WTC11 (cell line): Measurements from ENCODE around the gene SH3BP4. TPM values are rescaled to one million over a fixed set of nuclear protein-coding genes. Genes with fewer than 3 reads are reported as not detected.

Experiments used
- ATAC-seq: fragments of 200-7000 bp; cut with Tn5 transposase; 2 replicates; pipeline ENCODE4 v1.10.0; 2021; ENCODE audit warnings: mild to moderate bottlenecking, moderate library complexity
- Bru-seq: library from RNA; stranded (reverse); fragments of 400-500 nt; gene quantifications from one replicate; lab custom pipeline; 2021; lab: Mats Ljungman, UMichigan
- CTCF ChIA-PET: fragments of 300-600 bp; sonication (Branson Sonifier 250); formaldehyde crosslinking; loops from one replicate; lab custom pipeline; 2021; ENCODE audit warnings: antibody characterized with exemption; lab: Charles Lee
- POLR2A ChIA-PET: fragments of 350-600 bp; sonication (Branson Sonifier 250); formaldehyde crosslinking; loops from one replicate; lab custom pipeline; 2021; ENCODE audit warnings: antibody characterized with exemption; lab: Charles Lee
- DNase-seq: peaks from one replicate; pipeline ENCODE4 v3.0.0; 2021; ENCODE audit warnings: low spot score
- H3K27ac Mint-ChIP-seq: 2 replicates; pipeline ENCODE4 v1.8.0; 2021; ENCODE audit warnings: mixed read lengths
- H3K27me3 Mint-ChIP-seq: 2 replicates; pipeline ENCODE4 v1.8.0; 2021; ENCODE audit warnings: low read depth, mild to moderate bottlenecking, moderate library complexity, mixed read lengths
- H3K36me3 Mint-ChIP-seq: 2 replicates; pipeline ENCODE4 v1.8.0; 2021; ENCODE audit warnings: mixed read lengths
- H3K4me1 Mint-ChIP-seq: 2 replicates; pipeline ENCODE4 v1.8.0; 2022; ENCODE audit warnings: mixed read lengths
- H3K4me3 Mint-ChIP-seq: 2 replicates; pipeline ENCODE4 v1.8.0; 2021; ENCODE audit warnings: mild to moderate bottlenecking, moderate library complexity, mixed read lengths
- H3K9me3 Mint-ChIP-seq: 2 replicates; pipeline ENCODE4 v1.8.0; 2021; ENCODE audit warnings: mixed read lengths
- ATF6 ChIP-seq: sonication (generic); formaldehyde crosslinking; IDR thresholded peaks from 2 replicates; pipeline ENCODE4 v1.8.1; 2023; ENCODE audit warnings: mild to moderate bottlenecking, missing genetic modification reagents
- CBFB ChIP-seq: sonication (generic); formaldehyde crosslinking; IDR thresholded peaks from 2 replicates; pipeline ENCODE4 v1.8.1; 2022; ENCODE audit warnings: mild to moderate bottlenecking, low read depth, missing genetic modification reagents
- ESRRA ChIP-seq: sonication (generic); formaldehyde crosslinking; IDR thresholded peaks from 2 replicates; pipeline ENCODE4 v1.8.1; 2022; ENCODE audit warnings: mild to moderate bottlenecking, missing genetic modification reagents, borderline replicate concordance
- GABPB1 ChIP-seq: sonication (generic); formaldehyde crosslinking; IDR thresholded peaks from 2 replicates; pipeline ENCODE4 v1.8.1; 2023; ENCODE audit warnings: mild to moderate bottlenecking, missing genetic modification reagents
- JAZF1 ChIP-seq: fragments of 250-450 bp; sonication (Bioruptor Pico); IDR thresholded peaks from 2 replicates; pipeline ENCODE4 v1.9.0; 2021; ENCODE audit warnings: moderate library complexity, mild to moderate bottlenecking, inconsistent platforms
- JUN ChIP-seq: sonication (generic); formaldehyde crosslinking; IDR thresholded peaks from 2 replicates; pipeline ENCODE4 v1.8.0; 2023; ENCODE audit warnings: mild to moderate bottlenecking, missing genetic modification reagents
- KAT7 ChIP-seq: sonication (generic); formaldehyde crosslinking; IDR thresholded peaks from 2 replicates; pipeline ENCODE4 v1.8.1; 2023; ENCODE audit warnings: missing genetic modification reagents, mild to moderate bottlenecking, borderline replicate concordance
- MAX ChIP-seq: sonication (generic); formaldehyde crosslinking; IDR thresholded peaks from 2 replicates; pipeline ENCODE4 v1.8.0; 2022; ENCODE audit warnings: mild to moderate bottlenecking, missing genetic modification reagents
- NFATC4 ChIP-seq: fragments of 250-450 bp; sonication (Bioruptor Pico); IDR thresholded peaks from 2 replicates; pipeline ENCODE4 v1.9.0; 2021; ENCODE audit warnings: mild to moderate bottlenecking
- PREB ChIP-seq: sonication (generic); formaldehyde crosslinking; IDR thresholded peaks from 2 replicates; pipeline ENCODE4 v1.8.1; 2022; ENCODE audit warnings: mild to moderate bottlenecking, missing genetic modification reagents, moderate library complexity, borderline replicate concordance
- SP1 ChIP-seq: sonication (generic); formaldehyde crosslinking; conservative IDR thresholded peaks from 2 replicates; pipeline ENCODE4 v1.8.1; 2022; ENCODE audit warnings: missing genetic modification reagents
- TCF7 ChIP-seq: sonication (generic); formaldehyde crosslinking; IDR thresholded peaks from 2 replicates; pipeline ENCODE4 v1.8.0; 2022; ENCODE audit warnings: mild to moderate bottlenecking, low read depth, missing genetic modification reagents, moderate library complexity
- ZNF232 ChIP-seq: sonication (generic); formaldehyde crosslinking; IDR thresholded peaks from 2 replicates; pipeline ENCODE4 v1.8.0; 2022; ENCODE audit warnings: mild to moderate bottlenecking, missing genetic modification reagents
- ZNF423 ChIP-seq: fragments of 250-450 bp; sonication (Bioruptor Pico); IDR thresholded peaks from 2 replicates; pipeline ENCODE4 v2.1.2; 2022; ENCODE audit warnings: mild to moderate bottlenecking, moderate library complexity
- long read RNA-seq, 3 experiments: library from RNA in 1 of 3; library from capped mRNA in 1 of 3; library from polyadenylated mRNA in 1 of 3; unstranded in 2 of 3; stranded (forward) in 1 of 3; transcript quantifications; one replicate each; pipeline ENCODE4 v2.0.0, GENCODE V29; 2021
- total RNA-seq: library from RNA; stranded (reverse); gene quantifications from 3 replicates; pipeline ENCODE4 v1.2.3, GENCODE V29; 2021

The SH3BP4 gene
- total RNA-seq (31.1 to 44.4 TPM (median 32.6 TPM) in 3 replicates), Bru-seq, nascent RNA (percentile 73 among the genes with signal in this experiment)
- long read RNA-seq, experiment 1, full-length matches to known transcripts: 128 of 185 reads
- long read RNA-seq, experiment 1, partial matches to known transcripts: 41 of 185 reads
- long read RNA-seq, experiment 1, other reads (novel, unspliced or antisense): 16 of 185 reads
- long read RNA-seq, experiment 2, full-length matches to known transcripts: 16 of 51 reads
- long read RNA-seq, experiment 2, partial matches to known transcripts: 31 of 51 reads
- long read RNA-seq, experiment 2, other reads (novel, unspliced or antisense): 4 of 51 reads
- long read RNA-seq, experiment 3, partial matches to known transcripts: 1 of 2 reads
- long read RNA-seq, experiment 3, other reads (novel, unspliced or antisense): 1 of 2 reads

- DNase-seq (peak; percentile 82), ATAC-seq (peak; percentile 79)
- peaks cover 52% of the 10 kb centered on the region for H3K4me1 Mint-ChIP-seq
- POLR2A ChIA-PET: no interaction called here
- H3K9me3 Mint-ChIP-seq: no peaks in the 10 kb centered on the region
- no peak within 1 kb of the TSS for H3K27ac Mint-ChIP-seq
- H3K36me3 Mint-ChIP-seq: no peaks in the 10 kb centered on the region
- TF ChIP-seq ZNF423 (CRISPR knock-in tag): peak; percentile 50; the same call in 1 of the 2 replicates
- no peak for TF ChIP-seq JUN (CRISPR knock-in tag)
- TF ChIP-seq KAT7 (CRISPR knock-in tag): peak; percentile 33; the same call in 1 of the 2 replicates
- TF ChIP-seq SP1 (CRISPR knock-in tag): peak; percentile 20; the same call in 1 of the 2 replicates
- TF ChIP-seq MAX: no peak
- TF ChIP-seq NFATC4: no peak
- TF ChIP-seq, all 79 proteins: peak for 3
- peaks cover 42% of the 10 kb centered on the region for H3K27me3 Mint-ChIP-seq
- peak within 1 kb of the TSS; percentile 85 for H3K4me3 Mint-ChIP-seq
- CTCF ChIA-PET: interaction anchor here (1.0 kb wide), 4 partner anchors 70 to 456 kb away, joined by 3 to 4 read pairs (median 3); no protein-coding TSS in a partner anchor
Measured at GRCh38 chr2:234951664-234952269, at the start of gene SH3BP4. Gene SH3BP4 (plus strand): TSS chr2:234952017. CDS start chr2:235035003, 82,986 bp downstream.

GRCh38 chr2:234904785-234905184, 47.0 kb upstream of the SH3BP4 start:
- TF ChIP-seq ATF6 (CRISPR knock-in tag) (no peak), CBFB (CRISPR knock-in tag) (no peak), ZNF232 (CRISPR knock-in tag) (no peak), GABPB1 (CRISPR knock-in tag) (no peak)
- no peaks in the 10 kb centered on the region for H3K9me3 Mint-ChIP-seq
- peaks cover 7% of the 10 kb centered on the region; the same call in 1 of the 2 replicates for H3K4me1 Mint-ChIP-seq
- POLR2A ChIA-PET: interaction anchor here (0.5 kb wide), 1 partner anchor 1223 kb away, joined by 3 read pairs; the partner anchor contains the start of gene UGT1A7
- H3K4me3 Mint-ChIP-seq: no peak overlapping the region
- ATAC-seq (no peak), DNase-seq (no peak)
- H3K27ac Mint-ChIP-seq: no peak overlapping the region
- peaks cover 4% of the 10 kb centered on the region; the same call in 1 of the 2 replicates for H3K27me3 Mint-ChIP-seq
- CTCF ChIA-PET: no interaction called here
- H3K36me3 Mint-ChIP-seq: no peaks in the 10 kb centered on the region

- H3K36me3 Mint-ChIP-seq: no peaks in the 10 kb centered on the region
- H3K4me1 Mint-ChIP-seq: peaks cover 7% of the 10 kb centered on the region; the same call in 1 of the 2 replicates
- no peaks in the 10 kb centered on the region for H3K9me3 Mint-ChIP-seq
- ChIA-PET CTCF (no interaction called here), POLR2A (no interaction called here)
- H3K4me3 Mint-ChIP-seq: no peak overlapping the region
- no peak for DNase-seq
- no peak overlapping the region for H3K27ac Mint-ChIP-seq
- ATAC-seq: no peak
- TF ChIP-seq ESRRA (no peak), PREB (CRISPR knock-in tag) (no peak), TCF7 (CRISPR knock-in tag) (no peak), JAZF1 (no peak)
- peaks cover 4% of the 10 kb centered on the region; the same call in 1 of the 2 replicates for H3K27me3 Mint-ChIP-seq
Measured at GRCh38 chr2:234905547-234906265, 46.1 kb upstream of the SH3BP4 start.
